GM18861 (cell line): Measurements from ENCODE around the gene NSMCE3.
A peak's percentile ranks its signal among the peaks of the same experiment; 100 is the strongest.

ENCODE experiments used
- ATAC-seq: cut with Tn5 transposase; IDR thresholded peaks from one replicate; pipeline ENCODE4 v1.9.1; 2021; ENCODE audit not compliant: unreplicated experiment

Gene NSMCE3

DNA sequence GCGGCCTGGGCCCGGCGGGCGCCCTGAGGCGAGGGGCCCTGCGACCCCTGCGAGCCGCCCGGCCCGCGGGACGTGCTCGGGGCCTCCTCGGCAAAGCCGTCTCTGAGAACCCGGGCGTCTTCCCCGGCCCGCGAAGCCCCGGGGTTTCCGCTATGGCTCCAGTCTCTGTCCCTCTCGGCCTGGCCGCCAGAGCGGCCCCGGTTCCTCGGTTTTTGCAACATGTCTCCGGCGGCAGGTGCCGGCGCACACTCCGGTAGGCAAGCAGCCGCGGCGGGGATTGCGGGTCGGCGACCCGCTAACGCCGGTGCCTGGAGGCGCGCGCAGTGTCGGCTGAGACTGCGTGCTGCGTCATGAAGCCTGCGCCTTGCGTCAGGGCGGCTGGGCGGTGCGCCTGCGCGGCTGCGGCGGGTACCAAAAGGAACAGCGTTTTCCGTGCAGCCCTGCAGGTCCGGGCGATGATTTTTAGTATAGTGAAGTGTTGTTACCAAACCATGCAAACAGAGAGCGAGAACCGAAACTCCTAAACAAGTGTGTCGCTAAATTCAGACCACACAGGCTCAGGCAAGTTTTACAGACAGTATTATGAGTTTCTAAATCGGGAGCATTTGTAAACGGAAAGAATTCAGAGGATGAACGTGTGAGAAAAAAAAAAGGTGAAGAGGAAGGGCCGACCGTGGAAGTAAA, at the start of gene NSMCE3:
Gene NSMCE3, minus strand, starts transcription at position 338 of the 684 bp plus-strand sequence. Its CDS starts 117 bp downstream, at position 221.
- peak; percentile 84 for ATAC-seq

DNA sequence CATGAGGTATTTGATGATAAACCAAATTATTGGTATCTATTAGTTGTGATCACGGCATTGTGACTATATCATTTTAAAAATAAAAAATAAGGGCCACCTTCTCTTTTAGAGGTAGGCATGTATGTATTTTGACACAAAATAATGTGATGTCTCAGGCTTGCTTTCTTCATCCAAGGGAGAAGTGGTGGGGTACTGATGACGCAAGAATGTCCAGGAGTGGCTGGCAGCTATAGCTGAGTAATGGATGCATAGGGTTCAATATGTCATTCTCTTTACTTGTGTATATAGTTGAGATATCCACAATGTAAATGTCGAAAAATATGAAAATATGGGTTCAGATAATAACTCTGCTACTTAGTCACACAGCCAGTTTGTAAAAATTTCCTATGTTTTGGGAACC, 46.8 kb upstream of the NSMCE3 start:
- no peak for ATAC-seq

DNA sequence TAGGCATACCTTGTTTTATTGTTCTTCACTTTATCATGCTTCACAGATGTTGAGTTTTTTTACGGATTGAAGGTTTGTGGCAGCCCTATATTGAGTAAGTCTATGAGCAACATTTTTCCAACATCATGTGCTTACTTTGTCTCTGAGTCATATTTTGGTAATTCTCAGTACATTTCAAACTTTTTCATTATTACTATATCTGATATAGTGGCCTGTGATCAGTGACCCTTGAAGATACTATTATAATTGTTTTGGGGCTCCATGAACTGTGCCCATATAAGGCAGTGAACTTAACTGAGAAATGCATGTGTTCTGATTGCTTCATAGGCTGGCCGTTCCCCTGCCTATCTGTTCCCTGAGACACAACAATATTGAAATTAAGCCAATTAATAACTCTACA, 42.8 kb upstream of the NSMCE3 start:
- ATAC-seq: peak; percentile 58

DNA sequence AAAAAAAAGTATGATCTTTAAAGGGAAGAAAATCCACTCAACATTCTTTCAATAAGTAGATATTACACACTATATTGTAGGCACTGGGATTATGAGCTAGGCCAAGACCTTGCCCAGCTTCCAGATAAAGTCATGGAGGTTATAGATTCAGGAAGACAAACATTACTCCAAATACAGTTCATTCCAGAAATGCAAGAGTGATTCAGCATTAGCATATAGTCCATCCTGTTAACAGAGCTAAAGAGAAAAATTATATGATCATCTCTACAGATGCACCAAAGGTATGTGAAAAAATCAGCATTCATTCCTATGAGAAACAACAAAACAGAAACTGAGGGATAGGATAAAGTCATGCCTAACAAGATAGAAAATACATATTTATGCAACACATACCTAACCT, 42.1 kb upstream of the NSMCE3 start:
- no peak for ATAC-seq

DNA sequence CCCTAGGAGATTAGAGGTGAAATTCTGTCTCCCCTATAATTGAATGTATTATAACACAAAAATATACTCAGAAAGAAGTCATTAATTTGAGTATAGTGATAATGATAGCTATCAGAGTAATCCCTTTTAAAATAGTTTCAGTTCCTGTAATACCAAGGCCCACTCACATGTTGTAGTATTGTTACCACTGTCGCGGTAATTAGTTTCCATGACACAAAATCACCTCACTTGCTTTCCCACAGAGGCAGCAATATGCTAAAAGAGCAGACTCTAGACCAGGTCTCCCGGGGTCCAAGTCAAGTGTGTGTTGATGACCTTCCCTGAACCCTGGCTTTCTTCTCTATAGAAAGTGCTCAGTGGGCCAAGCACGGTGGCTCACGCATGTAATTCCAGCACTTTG, 39.5 kb upstream of the NSMCE3 start:
- ATAC-seq: peak; percentile 53

DNA sequence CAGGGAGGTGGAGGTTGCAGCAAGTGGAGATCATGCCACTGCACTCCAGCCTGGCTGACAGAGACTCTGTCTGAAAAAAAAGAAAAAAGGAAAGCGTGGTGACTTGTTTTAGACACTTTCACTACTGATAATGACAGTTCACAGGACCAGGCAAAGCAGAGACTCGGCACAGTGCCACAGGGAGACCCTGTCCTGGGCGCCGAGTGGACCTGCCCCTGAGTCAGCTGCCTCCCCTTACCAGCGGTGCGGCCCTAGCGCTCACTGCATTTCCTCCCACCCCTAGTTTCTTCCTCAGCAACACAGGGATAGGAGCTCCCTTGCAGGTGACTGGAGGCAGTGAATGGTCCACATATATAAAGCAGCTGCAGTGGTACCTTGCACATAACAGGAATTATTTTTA, 38.7 kb upstream of the NSMCE3 start:
- ATAC-seq: no peak

DNA sequence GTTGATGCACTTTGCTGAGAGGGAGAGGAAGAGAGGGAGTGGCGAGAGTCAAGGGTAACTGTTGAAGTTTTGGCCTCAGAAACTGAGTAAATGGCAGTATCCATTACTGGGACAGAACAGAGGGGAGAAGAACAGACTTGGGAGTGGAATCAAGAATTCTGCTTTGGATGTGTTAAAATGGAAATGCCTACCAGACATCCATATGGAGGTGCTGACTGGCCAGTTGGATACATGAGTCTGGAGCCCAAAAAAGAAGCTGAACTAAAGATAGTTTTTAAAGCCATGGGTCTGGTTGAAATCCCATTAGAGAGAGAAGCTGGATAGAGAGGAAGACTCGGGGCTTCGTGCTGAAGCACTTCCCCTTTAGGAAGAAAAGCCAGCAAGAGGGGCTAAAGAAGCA, 35.9 kb upstream of the NSMCE3 start:
- ATAC-seq: no peak

DNA sequence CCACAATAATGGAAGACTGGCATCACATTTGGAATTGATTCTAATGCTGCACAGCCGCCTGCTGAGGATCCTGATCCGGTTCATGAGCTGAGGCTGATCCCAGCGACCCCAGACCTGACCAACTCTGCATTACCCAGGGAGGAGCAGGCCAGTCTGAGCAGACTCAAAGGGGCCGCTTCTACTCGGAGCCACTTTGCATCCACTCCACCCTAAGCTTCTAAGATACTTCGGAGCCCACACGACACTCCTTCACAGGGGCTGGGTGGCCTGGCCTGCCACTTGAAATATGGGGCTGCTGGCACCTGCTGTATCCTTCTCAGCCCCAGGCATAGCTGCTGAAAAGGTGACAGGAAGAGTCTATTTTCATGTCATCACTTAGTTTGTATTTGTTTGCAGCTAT, 33.2 kb upstream of the NSMCE3 start:
- ATAC-seq: no peak

DNA sequence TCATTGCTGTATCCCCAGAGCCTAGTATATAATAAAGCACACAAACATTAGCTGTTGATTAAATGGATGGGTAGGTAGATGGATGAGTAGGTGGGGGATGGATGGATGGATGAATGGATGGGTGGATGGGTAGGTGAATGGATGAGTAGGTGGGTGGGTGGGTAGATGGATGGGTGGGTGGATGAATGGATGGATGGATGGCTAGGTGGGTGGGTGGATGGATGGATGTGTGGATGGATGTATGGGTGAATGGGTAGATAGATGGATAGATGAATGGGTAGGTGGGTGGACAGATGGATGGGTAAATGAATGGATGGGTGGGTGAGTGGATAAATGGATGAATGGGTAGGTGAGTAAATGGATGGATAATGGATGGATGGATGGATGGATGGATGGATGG, 30.2 kb upstream of the NSMCE3 start:
- no peak for ATAC-seq

DNA sequence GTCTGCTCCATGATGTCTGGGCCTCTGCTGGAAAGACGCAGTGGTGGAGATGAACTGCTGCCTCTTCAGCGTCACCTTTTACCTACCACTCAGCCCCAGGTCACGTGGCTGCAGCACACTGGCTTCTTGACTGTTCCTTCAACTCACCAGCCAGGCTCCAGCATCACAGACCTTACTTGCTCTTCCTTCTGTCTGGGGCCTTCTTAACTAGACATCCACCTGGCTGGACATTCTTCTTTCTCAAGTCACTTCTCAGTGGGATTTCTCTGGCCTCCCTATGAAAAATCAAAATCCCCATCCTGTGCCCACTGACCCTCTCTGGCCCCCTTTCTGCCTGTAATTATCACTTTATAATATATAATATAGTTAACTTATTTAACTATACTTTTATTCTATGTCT, 29.7 kb upstream of the NSMCE3 start:
- no peak for ATAC-seq

DNA sequence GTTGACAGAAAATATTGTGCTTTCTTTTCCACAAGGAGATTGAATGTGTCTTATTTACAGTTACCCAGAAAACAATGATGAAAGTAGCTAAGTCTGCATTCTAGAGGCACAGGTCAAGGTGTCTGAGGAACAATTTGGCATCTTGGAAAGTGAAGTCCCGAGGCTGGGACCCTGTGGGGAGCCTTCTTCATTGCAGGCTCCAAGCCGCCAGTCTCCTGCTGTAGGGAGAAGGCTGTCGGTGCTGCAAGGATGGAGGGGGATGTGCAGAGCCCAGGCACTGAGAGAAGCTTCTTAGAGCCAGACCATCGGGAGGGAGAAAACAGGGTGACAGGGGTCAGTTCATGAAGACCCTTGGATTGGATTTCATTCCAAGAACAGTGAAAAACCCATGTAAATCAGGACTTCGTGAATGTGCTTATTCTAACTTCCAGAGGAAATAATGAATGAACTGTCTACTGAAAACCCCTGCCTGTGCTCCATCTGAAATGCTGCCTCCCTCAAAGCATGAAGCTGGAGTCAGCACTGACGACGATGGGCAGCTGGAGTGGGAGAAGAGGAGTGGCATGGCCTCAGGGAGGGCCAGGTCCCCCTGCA, 25.2 kb upstream of the NSMCE3 start:
- no peak for ATAC-seq

DNA sequence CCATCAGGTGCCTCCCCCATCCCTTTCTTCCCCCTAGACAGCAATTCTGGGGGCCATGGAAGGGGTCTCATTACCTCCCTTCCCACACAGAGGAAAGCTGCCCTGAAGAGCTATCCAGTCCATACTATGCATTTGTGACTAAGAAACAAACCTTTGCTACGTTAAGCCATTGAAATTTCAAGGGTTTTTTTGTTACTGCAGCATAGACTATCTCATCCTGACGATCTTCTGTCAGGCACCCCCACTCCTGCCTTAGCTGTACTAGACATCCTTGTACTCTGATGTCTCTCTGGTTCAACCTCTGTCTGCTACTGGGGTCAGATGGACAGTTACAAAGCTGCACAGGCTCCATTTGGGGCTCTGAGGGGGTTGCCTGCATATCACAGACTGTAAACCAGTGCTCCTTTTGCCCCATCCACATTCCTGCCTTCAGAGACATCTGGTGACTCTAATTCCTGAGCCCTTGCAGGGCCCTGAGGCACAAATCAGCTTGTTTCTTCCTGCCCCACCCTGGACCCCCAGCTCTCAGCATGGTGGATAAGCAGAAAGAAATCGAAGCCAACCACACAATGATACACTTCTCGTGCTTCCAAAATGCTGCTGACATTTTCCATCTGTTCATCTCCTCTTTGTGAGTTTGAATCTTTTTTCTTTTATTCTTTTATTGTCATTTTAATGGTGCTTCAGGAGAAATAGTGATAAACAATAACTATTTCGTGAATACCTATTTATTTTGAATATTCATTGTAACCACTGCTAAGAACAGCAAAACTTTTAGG, 21.6 kb upstream of the NSMCE3 start:
- ATAC-seq: no peak

DNA sequence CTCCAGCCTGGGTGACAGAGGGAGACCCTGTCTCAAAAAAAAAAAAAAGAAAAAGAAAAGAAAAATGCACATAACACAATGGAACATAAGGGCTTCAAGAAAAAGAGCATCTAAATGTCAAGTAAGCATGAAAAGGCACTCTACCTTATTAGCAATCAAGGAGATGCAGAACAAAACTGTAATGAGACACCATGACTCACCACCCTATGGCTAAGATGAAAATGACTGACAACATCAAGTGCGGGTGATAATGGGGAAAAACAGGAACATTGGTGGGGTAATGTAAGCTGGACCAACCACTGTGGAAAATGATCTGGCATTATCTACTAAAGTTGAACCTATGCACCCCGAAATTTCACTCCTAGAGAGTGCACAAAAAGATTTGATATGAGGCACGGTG, 19.6 kb upstream of the NSMCE3 start:
- no peak for ATAC-seq

DNA sequence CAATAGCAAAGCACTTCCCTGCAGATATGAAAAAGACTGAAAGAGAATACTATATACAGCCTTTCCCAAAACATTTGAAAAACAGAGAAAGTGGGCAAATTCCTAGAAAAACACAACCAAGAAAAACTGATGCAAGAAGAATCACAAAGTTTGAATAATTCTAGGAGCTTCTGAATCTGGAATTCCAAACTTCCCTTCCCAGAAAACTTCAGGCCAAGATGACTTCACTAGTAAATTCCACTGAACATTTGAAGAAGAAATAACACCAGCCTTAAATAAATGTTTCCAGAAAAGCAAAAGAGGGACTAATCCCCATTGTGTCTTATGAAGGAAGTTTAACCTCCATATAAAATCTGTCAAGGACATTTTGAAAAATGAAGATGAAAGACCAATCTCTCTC, 15.8 kb upstream of the NSMCE3 start:
- no peak for ATAC-seq

DNA sequence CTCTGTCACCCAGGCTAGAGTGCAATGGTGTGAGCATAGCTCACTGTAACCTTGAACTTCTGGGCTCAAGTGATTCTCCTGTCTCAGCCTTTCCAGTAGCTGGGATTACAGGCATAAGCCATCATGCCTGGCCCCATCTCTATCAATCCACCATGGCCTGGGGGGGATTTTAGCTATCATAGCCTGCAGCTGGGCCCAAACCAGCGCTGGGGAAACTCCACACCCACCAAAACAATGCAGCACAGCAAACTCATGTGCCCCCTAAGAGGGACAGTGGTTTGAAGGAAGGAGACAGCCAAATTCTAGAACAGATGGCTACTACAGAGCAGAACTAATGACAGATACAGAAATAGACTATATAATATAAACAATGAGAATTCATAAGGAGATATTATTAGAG, 13.8 kb upstream of the NSMCE3 start:
- ATAC-seq: no peak

DNA sequence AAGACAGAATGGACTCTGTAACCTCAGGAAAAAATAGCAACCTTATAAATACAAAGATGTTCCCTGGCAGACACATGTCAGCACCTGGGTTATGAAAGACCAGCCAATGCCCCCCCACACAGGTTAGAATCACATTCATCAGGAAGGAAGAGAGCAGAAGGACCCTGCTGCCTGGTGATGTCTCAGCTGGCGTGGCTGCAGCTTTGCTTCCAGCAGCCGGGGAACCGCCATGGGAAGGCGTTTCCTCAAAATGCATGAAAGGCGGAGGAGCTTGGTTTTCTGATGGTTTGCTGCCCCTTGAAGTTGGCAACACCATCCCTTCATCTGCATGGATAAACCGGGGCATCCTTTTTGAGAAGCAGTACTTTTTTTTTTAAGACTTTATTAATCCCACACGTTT, 10.9 kb upstream of the NSMCE3 start:
- ATAC-seq: no peak

DNA sequence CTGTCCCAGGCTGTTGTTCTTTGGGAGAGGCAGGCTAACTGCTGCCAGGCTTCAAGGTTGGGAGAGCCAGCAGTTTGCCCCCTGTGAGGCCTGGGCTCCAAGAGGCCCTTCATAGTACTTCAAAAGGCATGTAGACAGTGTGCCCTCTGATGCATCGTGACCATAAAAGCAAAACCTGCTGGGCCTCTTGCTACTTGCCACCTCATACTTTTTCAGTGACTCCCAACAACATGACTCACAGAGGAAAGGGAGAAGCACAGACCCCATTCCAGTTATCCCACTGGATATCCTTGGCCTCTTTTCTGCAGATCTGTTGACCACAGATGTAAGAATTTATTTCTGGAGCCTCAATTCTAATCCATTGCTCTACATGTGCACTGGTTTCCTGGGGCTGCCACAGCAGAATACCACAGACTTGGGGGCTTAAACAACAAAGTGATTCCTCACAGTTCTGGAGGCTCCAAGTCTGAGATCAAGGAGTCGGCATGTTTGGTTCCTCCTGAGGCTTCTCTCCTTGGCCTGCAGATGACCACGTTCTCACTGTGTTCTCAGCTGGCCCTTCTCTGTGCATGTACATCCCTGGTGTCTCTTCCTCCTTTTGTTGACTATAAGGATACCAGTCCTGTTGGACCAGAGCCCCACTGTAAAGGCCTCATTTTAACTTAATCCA, 8.9 kb upstream of the NSMCE3 start:
- ATAC-seq: no peak

DNA sequence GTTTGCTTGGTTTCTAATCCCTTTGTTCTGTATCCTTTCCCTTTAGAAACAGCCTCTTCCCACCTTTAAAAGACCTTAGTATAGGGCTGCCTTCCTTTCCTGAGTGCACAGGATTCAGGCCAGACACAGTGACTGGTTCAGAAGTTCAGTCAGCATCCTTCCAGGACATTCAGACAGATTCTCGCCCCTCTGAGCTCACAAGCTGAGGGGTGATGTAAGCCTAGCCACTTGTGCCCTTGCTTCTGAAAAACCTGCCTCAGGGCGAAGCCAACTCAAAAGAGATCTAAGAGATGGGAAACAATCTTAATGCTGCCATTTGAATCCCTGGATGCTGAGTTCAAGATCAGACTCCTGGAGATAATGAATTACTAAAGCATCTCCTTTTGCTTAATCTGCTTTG, 6.7 kb upstream of the NSMCE3 start:
- no peak for ATAC-seq

DNA sequence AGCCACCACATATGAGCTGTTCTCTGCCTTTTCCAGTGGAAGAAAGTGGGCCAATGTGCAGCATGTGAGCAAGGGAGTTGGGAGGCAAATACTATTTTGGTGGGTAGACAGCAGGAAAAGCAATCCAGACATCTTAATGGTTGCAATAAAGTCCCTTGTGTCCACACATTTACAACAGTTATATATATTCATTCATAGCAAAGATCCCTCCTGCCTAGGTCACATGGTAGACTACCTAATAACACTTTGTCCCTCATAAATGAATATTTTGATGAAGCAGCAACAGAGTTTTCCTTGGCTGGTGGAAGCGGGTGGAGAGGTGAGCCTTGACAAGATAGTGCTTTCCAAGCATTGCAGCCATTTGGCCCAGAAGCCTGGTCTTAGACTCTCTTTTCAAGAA, 6.2 kb upstream of the NSMCE3 start:
- ATAC-seq: no peak

DNA sequence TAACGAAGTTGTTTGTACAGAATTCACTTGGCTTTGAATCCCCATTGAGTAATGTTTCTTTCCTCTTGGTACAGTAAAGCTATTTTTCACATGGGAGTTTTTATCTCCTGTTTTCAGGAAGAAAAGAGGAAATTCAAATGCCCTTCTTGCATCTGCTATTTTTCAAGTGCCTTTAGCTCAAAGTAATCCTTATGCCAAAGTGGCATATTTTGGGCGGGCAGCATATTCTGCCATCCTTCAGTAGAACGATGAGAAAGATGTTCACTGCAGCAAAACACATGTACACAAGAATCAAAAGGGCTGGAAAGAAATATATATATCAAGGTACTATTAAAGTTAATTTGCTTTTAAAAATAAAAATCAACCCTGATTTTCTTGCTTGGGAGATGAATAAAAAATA, 5.3 kb upstream of the NSMCE3 start:
- ATAC-seq: no peak

DNA sequence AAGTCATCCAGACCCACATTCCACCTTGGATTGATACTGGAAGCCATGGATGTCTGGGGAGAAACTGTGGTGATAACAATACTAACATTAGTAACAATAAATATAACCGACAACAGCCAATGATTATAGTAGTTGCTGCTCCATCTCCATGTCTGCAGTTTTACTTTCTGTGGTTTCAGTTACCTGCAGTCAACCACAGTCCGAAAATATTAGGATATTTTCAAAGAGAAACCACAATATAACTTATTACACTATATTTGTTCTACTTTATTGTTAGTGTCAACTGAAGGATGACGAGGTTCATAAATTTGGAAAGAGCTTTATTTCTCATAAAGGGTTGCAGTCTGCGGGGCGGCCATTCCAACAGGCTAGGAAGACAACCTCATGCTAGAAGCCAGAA, 2.6 kb upstream of the NSMCE3 start:
- no peak for ATAC-seq

DNA sequence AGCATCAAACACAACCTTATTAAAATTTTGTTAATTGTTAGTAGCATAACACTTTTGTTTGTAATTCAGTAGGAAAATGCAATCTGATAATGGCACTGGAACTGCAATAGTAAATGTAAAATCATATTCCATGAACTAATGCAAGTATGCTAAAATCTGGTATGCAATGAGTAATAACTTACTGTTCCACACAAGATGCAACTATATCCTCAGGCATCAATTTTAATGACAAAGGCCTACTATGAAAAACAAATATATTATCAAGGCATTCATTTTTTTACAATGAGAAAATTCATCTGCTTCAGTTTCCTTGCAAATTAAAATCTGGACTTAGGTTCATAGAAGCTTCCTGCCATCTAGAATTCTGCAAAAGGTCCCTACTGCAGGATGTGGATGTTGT, 1.4 kb upstream of the NSMCE3 start:
- no peak for ATAC-seq
